ENCODE measurements around the gene AURKAIP1.

DNA sequence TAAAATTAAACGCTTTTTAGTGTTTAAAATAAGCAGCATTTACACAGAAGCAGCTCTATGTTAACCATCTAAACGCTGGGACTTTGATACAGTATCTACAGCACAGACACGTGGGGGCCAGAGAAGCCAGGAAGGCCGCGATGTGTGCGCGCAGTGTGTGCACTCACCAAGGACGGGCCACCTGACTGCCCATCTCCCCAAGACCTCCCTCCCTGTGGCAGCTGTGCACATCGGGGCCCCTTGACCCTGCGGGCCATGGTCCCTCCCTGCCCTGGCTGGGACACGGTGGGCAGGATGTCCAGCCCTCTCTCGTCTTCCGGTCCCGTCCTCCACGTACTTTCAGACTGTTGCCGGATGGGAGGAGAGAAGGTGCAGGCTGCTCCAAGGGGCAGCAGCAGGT, 39.7 kb downstream of the AURKAIP1 start:
- TF ChIP-seq CTCF (IDR thresholded peaks at IDR 0.05) (no peak), POLR2A (IDR thresholded peaks at IDR 0.05) (no peak)

Data from suprapubic skin (tissue), 3 donors.